Activated CD8-positive, alpha-beta memory T cell treated with anti-CD3 and anti-CD28 coated beads, Interleukin-2, amount 50 U/mL, for 4 hours (primary cell): ENCODE data around the gene MB21D2.
"Not testable (repeated sequence)": the region's sequence is repeated elsewhere in the genome, so short reads cannot be mapped to it uniquely, and the experiment has no call there.

Experiments used
- DNase-seq: peaks from one replicate; pipeline ENCODE4 v3.0.0-alpha.2; 2020

MB21D2 gene

GRCh38 chr3:192917404-192918274 is at the start of gene MB21D2:
MB21D2 (minus strand) TSS chr3:192917856; CDS start chr3:192917840, 16 bp downstream.
- DNase-seq: peak; percentile 44

- DNase-seq: not testable (repeated sequence)
Measured at GRCh38 chr3:192964959-192965719, 47.5 kb upstream of the MB21D2 start.

GRCh38 chr3:192959773-192960172 is 42.1 kb upstream of the MB21D2 start:
- DNase-seq: no peak

GRCh38 chr3:192958219-192958872 is 40.7 kb upstream of the MB21D2 start:
- DNase-seq: no peak

GRCh38 chr3:192957441-192958021 is 39.9 kb upstream of the MB21D2 start:
- no peak for DNase-seq

GRCh38 chr3:192953926-192954325 is 36.3 kb upstream of the MB21D2 start:
- DNase-seq: no peak

GRCh38 chr3:192947421-192947820 is 29.8 kb upstream of the MB21D2 start:
- no peak for DNase-seq

- DNase-seq: no peak
Measured at GRCh38 chr3:192943393-192943792, 25.7 kb upstream of the MB21D2 start.

GRCh38 chr3:192942625-192943024 is 25.0 kb upstream of the MB21D2 start:
- DNase-seq: no peak

GRCh38 chr3:192940129-192940528 is 22.5 kb upstream of the MB21D2 start:
- no peak for DNase-seq

GRCh38 chr3:192935441-192935840 is 17.8 kb upstream of the MB21D2 start:
- no peak for DNase-seq

- DNase-seq: no peak
Measured at GRCh38 chr3:192933779-192934460, 16.3 kb upstream of the MB21D2 start.

GRCh38 chr3:192933259-192933658 is 15.6 kb upstream of the MB21D2 start:
- no peak for DNase-seq

- no peak for DNase-seq
Measured at GRCh38 chr3:192931825-192932224, 14.2 kb upstream of the MB21D2 start.

- DNase-seq: no peak
Measured at GRCh38 chr3:192930577-192930976, 12.9 kb upstream of the MB21D2 start.

GRCh38 chr3:192929755-192930547 is 12.3 kb upstream of the MB21D2 start:
- no peak for DNase-seq

GRCh38 chr3:192929146-192929545 is 11.5 kb upstream of the MB21D2 start:
- DNase-seq: no peak

- DNase-seq: no peak
Measured at GRCh38 chr3:192928720-192929119, 11.1 kb upstream of the MB21D2 start.

- DNase-seq: no peak
Measured at GRCh38 chr3:192928016-192928415, 10.4 kb upstream of the MB21D2 start.

GRCh38 chr3:192927016-192927415 is 9.4 kb upstream of the MB21D2 start:
- no peak for DNase-seq

GRCh38 chr3:192923731-192924130 is 6.1 kb upstream of the MB21D2 start:
- DNase-seq: no peak

GRCh38 chr3:192921793-192922192 is 4.1 kb upstream of the MB21D2 start:
- no peak for DNase-seq
